ENCODE measurements around the gene GARNL3. TPM values are rescaled to one million over a fixed set of nuclear protein-coding genes. Genes with fewer than 3 reads are reported as not detected.

GARNL3 gene
- total and polyA plus RNA-seq, 2 of the 13 experiments (the other 11 are each of a cell fraction or from before 2014, with no cell fraction given), result 3.9 to 11.0 TPM

DNA sequence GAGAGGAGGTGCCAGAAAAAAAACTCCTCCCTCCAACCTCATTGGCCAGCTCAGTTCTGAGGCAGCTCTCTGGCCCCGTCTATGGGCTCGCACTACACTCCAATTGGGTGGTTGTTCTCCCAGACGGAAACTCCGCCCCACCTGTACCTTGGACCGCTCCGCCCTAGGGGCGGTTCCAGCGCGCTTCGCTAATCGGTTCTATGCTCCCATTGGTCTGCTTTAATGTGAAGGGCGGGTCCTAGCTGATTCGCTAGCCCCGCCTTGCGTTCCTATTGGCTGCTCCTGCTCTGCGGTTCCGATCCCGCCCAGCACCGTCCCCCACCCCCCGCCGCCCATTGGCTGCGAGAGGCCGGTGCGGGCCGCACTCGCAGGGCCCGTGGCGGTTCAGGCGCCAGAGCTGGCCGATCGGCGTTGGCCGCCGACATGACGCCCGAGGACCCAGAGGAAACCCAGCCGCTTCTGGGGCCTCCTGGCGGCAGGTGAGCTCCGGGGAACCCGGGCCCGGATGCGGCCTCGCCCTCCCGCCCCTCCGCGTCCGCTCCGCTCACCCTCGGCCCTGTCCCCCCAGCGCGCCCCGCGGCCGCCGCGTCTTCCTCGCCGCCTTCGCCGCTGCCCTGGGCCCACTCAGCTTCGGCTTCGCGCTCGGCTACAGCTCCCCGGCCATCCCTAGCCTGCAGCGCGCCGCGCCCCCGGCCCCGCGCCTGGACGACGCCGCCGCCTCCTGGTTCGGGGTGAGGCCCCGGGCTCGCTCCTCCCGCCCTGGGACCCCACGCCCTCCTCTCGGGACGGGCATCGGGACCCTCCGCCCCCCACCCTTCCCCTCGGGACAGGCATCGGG is 132.5 kb downstream of the GARNL3 start, which contains the start of gene SLC2A8 (continued):
- TF ChIP-seq, protein P1, sequence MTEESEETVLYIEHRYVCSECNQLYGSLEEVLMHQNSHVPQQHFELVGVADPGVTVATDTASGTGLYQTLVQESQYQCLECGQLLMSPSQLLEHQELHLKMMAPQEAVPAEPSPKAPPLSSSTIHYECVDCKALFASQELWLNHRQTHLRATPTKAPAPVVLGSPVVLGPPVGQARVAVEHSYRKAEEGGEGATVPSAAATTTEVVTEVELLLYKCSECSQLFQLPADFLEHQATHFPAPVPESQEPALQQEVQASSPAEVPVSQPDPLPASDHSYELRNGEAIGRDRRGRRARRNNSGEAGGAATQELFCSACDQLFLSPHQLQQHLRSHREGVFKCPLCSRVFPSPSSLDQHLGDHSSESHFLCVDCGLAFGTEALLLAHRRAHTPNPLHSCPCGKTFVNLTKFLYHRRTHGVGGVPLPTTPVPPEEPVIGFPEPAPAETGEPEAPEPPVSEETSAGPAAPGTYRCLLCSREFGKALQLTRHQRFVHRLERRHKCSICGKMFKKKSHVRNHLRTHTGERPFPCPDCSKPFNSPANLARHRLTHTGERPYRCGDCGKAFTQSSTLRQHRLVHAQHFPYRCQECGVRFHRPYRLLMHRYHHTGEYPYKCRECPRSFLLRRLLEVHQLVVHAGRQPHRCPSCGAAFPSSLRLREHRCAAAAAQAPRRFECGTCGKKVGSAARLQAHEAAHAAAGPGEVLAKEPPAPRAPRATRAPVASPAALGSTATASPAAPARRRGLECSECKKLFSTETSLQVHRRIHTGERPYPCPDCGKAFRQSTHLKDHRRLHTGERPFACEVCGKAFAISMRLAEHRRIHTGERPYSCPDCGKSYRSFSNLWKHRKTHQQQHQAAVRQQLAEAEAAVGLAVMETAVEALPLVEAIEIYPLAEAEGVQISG (CRISPR knock-in tag; IDR thresholded peaks at IDR 0.05), result peak; percentile 68
- no peak for TF ChIP-seq ATAD3A (CRISPR knock-in tag; IDR thresholded peaks at IDR 0.05)
- TF ChIP-seq CENPX (CRISPR knock-in tag; IDR thresholded peaks at IDR 0.05), result no peak
- TF ChIP-seq ZNF720 (CRISPR knock-in tag; IDR thresholded peaks at IDR 0.05), result no peak
- TF ChIP-seq RBFOX2 (IDR thresholded peaks at IDR 0.05; ENCODE audit: low read depth, low read length), result peak; percentile 74
- TF ChIP-seq, protein P2, sequence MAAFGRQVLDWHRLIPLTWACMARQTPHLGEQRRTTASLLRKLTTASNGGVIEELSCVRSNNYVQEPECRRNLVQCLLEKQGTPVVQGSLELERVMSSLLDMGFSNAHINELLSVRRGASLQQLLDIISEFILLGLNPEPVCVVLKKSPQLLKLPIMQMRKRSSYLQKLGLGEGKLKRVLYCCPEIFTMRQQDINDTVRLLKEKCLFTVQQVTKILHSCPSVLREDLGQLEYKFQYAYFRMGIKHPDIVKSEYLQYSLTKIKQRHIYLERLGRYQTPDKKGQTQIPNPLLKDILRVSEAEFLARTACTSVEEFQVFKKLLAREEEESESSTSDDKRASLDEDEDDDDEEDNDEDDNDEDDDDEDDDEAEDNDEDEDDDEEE (CRISPR knock-in tag; IDR thresholded peaks at IDR 0.05), result no peak
- no peak; the same call in 1 of the 2 replicates for TF ChIP-seq AHR (CRISPR knock-in tag; IDR thresholded peaks at IDR 0.05)
- TF ChIP-seq MIER3 (CRISPR knock-in tag; IDR thresholded peaks at IDR 0.05; ENCODE audit: borderline replicate concordance), result no peak
- TF ChIP-seq ZMAT3 (CRISPR knock-in tag; conservative IDR thresholded peaks at IDR 0.05), result no peak
- no peak; the same call in 1 of the 2 replicates for TF ChIP-seq MED13 (CRISPR knock-in tag; IDR thresholded peaks at IDR 0.05)
- TF ChIP-seq TCF7L2 (IDR thresholded peaks at IDR 0.05; ENCODE audit: low read depth, low read length), result no peak
- TF ChIP-seq NONO (IDR thresholded peaks at IDR 0.05), result no peak
- TF ChIP-seq NONO (CRISPR knock-in tag; conservative IDR thresholded peaks at IDR 0.05), result peak; percentile 52; the same call in 1 of the 2 replicates
- TF ChIP-seq, protein P3, sequence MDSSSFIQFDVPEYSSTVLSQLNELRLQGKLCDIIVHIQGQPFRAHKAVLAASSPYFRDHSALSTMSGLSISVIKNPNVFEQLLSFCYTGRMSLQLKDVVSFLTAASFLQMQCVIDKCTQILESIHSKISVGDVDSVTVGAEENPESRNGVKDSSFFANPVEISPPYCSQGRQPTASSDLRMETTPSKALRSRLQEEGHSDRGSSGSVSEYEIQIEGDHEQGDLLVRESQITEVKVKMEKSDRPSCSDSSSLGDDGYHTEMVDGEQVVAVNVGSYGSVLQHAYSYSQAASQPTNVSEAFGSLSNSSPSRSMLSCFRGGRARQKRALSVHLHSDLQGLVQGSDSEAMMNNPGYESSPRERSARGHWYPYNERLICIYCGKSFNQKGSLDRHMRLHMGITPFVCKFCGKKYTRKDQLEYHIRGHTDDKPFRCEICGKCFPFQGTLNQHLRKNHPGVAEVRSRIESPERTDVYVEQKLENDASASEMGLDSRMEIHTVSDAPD (CRISPR knock-in tag; IDR thresholded peaks at IDR 0.05), result no peak
- TF ChIP-seq NPAS2 (CRISPR knock-in tag; IDR thresholded peaks at IDR 0.05; ENCODE audit: borderline replicate concordance), result no peak
- TF ChIP-seq, protein P4, sequence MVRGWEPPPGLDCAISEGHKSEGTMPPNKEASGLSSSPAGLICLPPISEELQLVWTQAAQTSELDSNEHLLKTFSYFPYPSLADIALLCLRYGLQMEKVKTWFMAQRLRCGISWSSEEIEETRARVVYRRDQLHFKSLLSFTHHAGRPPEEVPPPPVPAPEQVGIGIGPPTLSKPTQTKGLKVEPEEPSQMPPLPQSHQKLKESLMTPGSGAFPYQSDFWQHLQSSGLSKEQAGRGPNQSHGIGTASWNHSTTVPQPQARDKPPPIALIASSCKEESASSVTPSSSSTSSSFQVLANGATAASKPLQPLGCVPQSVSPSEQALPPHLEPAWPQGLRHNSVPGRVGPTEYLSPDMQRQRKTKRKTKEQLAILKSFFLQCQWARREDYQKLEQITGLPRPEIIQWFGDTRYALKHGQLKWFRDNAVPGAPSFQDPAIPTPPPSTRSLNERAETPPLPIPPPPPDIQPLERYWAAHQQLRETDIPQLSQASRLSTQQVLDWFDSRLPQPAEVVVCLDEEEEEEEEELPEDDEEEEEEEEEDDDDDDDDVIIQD (CRISPR knock-in tag; IDR thresholded peaks at IDR 0.05; ENCODE audit: low read depth), result peak; percentile 68; the same call in 1 of the 2 replicates
- TF ChIP-seq ZNF20 (CRISPR knock-in tag; IDR thresholded peaks at IDR 0.05), result no peak
- no peak for TF ChIP-seq ZNF749 (CRISPR knock-in tag; IDR thresholded peaks at IDR 0.05; ENCODE audit: borderline replicate concordance)
- TF ChIP-seq ZNF788 (CRISPR knock-in tag; IDR thresholded peaks at IDR 0.05; ENCODE audit: borderline replicate concordance), result no peak
- peak; percentile 91 for TF ChIP-seq ZFY (CRISPR knock-in tag; IDR thresholded peaks at IDR 0.05)
- no peak for TF ChIP-seq ZFP62 (CRISPR knock-in tag; IDR thresholded peaks at IDR 0.05)
- TF ChIP-seq HMG20B (CRISPR knock-in tag; conservative IDR thresholded peaks at IDR 0.05), result no peak
- peak; percentile 42; the same call in 1 of the 2 replicates for TF ChIP-seq ZNF558 (CRISPR knock-in tag; IDR thresholded peaks at IDR 0.05; ENCODE audit: borderline replicate concordance)
- no peak for TF ChIP-seq HNRNPUL1 (IDR thresholded peaks at IDR 0.05; ENCODE audit: low read depth, low read length)
- TF ChIP-seq ZNF724P (CRISPR knock-in tag; IDR thresholded peaks at IDR 0.05; ENCODE audit: borderline replicate concordance), result no peak
